DLD1 (cell line): ENCODE measurements around the gene CXCL13.
"Not testable (repeated sequence)": the region's sequence is repeated elsewhere in the genome, so short reads cannot be mapped to it uniquely, and the experiment has no call there.

ENCODE experiments used
- in situ Hi-C: cut with HindIII; loops from 2 replicates; pipeline ENCODE4 v1.10.0; 2017; ENCODE audit warnings: low sequenced_read_pairs

Gene CXCL13

GRCh38 chr4:77652237-77652897 lies 46.7 kb downstream of the CXCL13 start:
- in situ Hi-C loops: no loop called here

DNA sequence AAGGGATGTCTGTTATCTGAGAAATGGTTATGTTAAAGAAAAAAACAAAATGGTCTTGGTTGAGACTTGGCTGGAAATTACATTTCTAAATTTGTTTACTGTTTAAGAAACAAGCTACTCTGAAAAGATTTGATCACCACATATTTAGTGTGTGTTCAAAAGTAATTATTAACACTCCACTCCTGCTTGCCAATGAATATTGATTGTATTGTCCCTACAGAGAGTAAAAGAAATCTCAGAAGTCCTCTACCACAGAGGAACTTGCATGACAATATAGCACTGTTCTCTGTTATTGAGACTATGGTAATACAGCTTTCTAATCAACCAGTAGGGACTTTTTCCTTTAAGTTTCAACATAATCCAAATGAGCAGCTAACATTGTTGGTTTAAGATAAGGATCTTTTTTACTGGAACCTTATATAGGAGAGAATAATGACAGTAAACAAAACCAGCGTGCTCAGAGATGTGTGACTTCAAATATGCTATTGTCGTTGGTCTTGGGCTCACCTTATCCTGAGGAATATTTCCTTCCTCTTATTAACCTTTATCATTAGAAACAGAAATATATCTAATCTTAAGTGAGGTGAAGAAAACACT lies 47.6 kb downstream of the CXCL13 start:
- in situ Hi-C loops: no loop called here

- in situ Hi-C loops: not testable (repeated sequence)
Observed at GRCh38 chr4:77660318-77660717, 54.7 kb downstream of the CXCL13 start.
